ENCODE results near the gene NPR1.

DNA sequence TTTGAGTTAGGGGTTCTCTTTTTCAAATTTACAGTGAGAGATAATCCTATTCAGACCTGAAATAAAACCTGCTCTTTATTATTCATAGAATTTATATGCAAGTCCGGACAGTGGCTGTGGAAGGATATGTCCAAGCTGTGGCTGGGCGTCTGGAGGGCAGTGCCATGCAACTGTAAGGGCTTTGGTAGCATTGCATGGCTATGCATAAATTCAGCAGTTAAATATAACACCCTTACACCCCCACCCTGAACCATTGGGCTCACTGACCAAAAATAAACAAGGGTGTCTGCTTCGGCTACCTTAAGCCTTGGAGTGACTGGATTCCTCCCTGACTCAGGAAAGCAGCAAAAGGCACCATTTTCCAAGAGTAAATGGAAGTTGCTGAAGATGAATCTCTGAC, 39.2 kb upstream of the NPR1 start:
- TF ChIP-seq POLR2A (IDR thresholded peaks at IDR 0.05): peak; percentile 34 to 63
- TF ChIP-seq, protein P1, sequence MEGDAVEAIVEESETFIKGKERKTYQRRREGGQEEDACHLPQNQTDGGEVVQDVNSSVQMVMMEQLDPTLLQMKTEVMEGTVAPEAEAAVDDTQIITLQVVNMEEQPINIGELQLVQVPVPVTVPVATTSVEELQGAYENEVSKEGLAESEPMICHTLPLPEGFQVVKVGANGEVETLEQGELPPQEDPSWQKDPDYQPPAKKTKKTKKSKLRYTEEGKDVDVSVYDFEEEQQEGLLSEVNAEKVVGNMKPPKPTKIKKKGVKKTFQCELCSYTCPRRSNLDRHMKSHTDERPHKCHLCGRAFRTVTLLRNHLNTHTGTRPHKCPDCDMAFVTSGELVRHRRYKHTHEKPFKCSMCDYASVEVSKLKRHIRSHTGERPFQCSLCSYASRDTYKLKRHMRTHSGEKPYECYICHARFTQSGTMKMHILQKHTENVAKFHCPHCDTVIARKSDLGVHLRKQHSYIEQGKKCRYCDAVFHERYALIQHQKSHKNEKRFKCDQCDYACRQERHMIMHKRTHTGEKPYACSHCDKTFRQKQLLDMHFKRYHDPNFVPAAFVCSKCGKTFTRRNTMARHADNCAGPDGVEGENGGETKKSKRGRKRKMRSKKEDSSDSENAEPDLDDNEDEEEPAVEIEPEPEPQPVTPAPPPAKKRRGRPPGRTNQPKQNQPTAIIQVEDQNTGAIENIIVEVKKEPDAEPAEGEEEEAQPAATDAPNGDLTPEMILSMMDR (IDR thresholded peaks at IDR 0.05 in 4 of 5, conservative IDR thresholded peaks at IDR 0.05 in 1 of 5): no peak

Measured in gastrocnemius medialis (tissue), 4 donors.